Breast epithelium (tissue), 4 donors: Measurements from ENCODE around the gene NAP1L1. TPM values are rescaled to one million over a fixed set of nuclear protein-coding genes. Genes with fewer than 3 reads are reported as not detected.

Experiments
- DNase-seq, 2 donors: peaks; one replicate each; pipeline ENCODE4 v3.0.0-alpha.2; 2019; ENCODE audit warnings: low spot score in 2 of 2
- H3K27ac ChIP-seq, 2 donors: fragments of 200-600 bp; sonication (generic) in 1 of 2; one replicate each; pipeline ENCODE4 v1.5.1; 2016 to 2019; ENCODE audit warnings: mild to moderate bottlenecking in 1 of 2
- H3K27me3 ChIP-seq, 2 donors: fragments of 200-600 bp; sonication (generic) in 1 of 2; one replicate each; pipeline versions ENCODE4 v1.5.1 to v1.6.0; 2017 to 2019; ENCODE audit warnings: control low read depth in 1 of 2, mild to moderate bottlenecking in 1 of 2
- H3K36me3 ChIP-seq: fragments of 200-600 bp; one replicate; pipeline ENCODE4 v1.5.1; 2019
- H3K4me1 ChIP-seq, 2 donors: fragments of 200-600 bp; sonication (generic); one replicate each; pipeline ENCODE4 v1.5.1; 2016 to 2019; ENCODE audit warnings: control low read depth in 1 of 2
- H3K4me3 ChIP-seq, 3 donors: fragments of 200-600 bp; sonication (generic); 1 replicate in 2 of 3; 2 replicates in 1 of 3; pipeline ENCODE4 v1.5.1; 2016 to 2019; ENCODE audit warnings: mild to moderate bottlenecking in 3 of 3, moderate library complexity in 2 of 3
- H3K9me3 ChIP-seq, 2 donors: fragments of 200-600 bp; sonication (generic) in 1 of 2; one replicate each; pipeline ENCODE4 v1.5.1; 2016 to 2019; ENCODE audit warnings: control low read depth in 1 of 2
- POLR2A ChIP-seq: fragments of 450-650 bp; IDR thresholded peaks from one replicate; pipeline ENCODE4 v1.6.1; 2016; ENCODE audit warnings: antibody characterized with exemption, mild to moderate bottlenecking, moderate library complexity
- POLR2AphosphoS5 ChIP-seq, 3 donors: sonication (generic); formaldehyde crosslinking; IDR thresholded peaks; one replicate each; pipeline ENCODE4 v1.6.1; 2017; ENCODE audit warnings: antibody characterized with exemption in 3 of 3
- intact Hi-C: fragments of 100-400 bp; cut with DNase I; formaldehyde crosslinking; loops from one replicate; pipeline ENCODE4 v1.15.1; 2023; ENCODE audit warnings: low total_unique reads
- total RNA-seq, 3 donors: library from RNA; depleted of rRNA; stranded (reverse); fragments of >200 nt; gene quantifications; one replicate each; pipeline ENCODE4 v1.1.0, GENCODE V29; 2016
- TF ChIP-seq, protein P1 (sequence below), 3 donors: fragments of 450-650 bp; IDR thresholded peaks; one replicate each; pipeline ENCODE4 v1.5.1; 2016 to 2017; ENCODE audit warnings: antibody characterized with exemption in 3 of 3, mild to moderate bottlenecking in 3 of 3, moderate library complexity in 3 of 3

The NAP1L1 gene
- total RNA-seq, 3 donors from 2014 or later = 356 to 419 (median 394) TPM

DNA sequence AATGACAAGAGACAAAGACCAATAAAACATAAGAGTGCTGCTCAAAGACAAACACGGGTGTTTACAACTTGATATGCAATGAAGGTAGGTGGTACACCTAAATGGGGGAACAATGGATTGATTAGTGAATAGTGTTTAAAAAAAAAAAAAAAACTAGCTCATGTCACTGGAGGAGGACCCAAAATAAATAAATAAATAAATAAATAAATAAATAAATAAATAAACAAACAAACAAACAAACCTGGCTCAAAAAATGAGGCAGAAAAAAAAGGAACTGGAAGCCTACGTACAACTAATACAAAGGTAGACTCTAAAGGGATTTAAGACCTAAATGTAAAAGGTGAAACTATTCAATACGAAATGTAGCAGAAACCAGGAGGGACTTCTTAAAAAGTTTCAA, 18.6 kb downstream of the NAP1L1 start:
- no peaks in the 10 kb centered on the region for H3K36me3 ChIP-seq
- H3K4me1 ChIP-seq = no peaks in the 10 kb centered on the region
- DNase-seq = no peak
- no peaks in the 10 kb centered on the region for H3K27me3 ChIP-seq
- no peak overlapping the region for H3K27ac ChIP-seq
- peaks cover 0 to 19% of the 10 kb centered on the region in 2 donors for H3K9me3 ChIP-seq
- TF ChIP-seq POLR2AphosphoS5 (IDR thresholded peaks at IDR 0.05) = no peak
- no peak for TF ChIP-seq POLR2A
- TF ChIP-seq, protein P1, sequence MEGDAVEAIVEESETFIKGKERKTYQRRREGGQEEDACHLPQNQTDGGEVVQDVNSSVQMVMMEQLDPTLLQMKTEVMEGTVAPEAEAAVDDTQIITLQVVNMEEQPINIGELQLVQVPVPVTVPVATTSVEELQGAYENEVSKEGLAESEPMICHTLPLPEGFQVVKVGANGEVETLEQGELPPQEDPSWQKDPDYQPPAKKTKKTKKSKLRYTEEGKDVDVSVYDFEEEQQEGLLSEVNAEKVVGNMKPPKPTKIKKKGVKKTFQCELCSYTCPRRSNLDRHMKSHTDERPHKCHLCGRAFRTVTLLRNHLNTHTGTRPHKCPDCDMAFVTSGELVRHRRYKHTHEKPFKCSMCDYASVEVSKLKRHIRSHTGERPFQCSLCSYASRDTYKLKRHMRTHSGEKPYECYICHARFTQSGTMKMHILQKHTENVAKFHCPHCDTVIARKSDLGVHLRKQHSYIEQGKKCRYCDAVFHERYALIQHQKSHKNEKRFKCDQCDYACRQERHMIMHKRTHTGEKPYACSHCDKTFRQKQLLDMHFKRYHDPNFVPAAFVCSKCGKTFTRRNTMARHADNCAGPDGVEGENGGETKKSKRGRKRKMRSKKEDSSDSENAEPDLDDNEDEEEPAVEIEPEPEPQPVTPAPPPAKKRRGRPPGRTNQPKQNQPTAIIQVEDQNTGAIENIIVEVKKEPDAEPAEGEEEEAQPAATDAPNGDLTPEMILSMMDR (IDR thresholded peaks at IDR 0.05) = no peak
- no peak overlapping the region for H3K4me3 ChIP-seq
- intact Hi-C loops = no loop called here

DNA sequence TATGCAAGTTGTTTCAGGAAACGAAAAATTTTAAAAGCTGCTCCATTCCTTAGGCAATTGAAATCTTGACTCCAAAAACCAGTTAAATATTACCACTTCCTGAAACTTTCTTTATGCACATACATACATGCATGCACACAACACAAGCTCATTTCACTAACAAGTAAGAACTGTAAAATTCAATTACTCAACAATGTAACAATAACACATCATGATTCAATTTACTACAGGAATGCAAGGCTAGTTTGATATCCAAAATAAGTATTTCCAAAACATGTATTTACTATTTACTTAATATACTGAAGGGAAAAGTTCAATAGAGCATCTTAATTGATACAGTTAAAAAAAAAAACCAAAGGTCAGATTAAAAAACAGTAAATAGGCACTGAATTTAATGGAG, 19.6 kb downstream of the NAP1L1 start:
- H3K36me3 ChIP-seq = no peaks in the 10 kb centered on the region
- intact Hi-C loops = no loop called here
- H3K27ac ChIP-seq = no peak overlapping the region
- H3K9me3 ChIP-seq = peaks cover 0 to 19% of the 10 kb centered on the region in 2 donors
- H3K4me3 ChIP-seq = no peak overlapping the region
- DNase-seq = no peak
- H3K27me3 ChIP-seq = no peaks in the 10 kb centered on the region
- no peaks in the 10 kb centered on the region for H3K4me1 ChIP-seq
- TF ChIP-seq POLR2A (no peak), POLR2AphosphoS5 (IDR thresholded peaks at IDR 0.05) (no peak)
- TF ChIP-seq, protein P1 (IDR thresholded peaks at IDR 0.05) = no peak

DNA sequence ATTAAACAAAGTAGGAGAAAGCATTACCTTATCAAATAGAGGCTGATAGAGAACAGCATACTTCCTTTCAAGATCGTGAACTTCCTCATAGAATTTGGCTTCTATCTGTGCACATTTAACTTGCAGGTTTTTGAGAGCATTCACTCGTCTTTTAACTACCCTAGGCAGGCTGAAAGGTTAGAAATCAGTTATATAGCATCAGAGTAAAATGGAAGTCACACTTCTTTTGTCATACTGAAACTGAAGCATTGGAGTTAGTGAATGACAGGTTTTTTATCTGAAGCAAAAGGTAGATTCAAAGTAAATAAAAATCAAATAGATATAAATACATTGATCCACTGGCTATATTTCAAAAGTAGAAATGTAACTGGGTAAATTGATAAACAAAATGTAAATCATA, 24.4 kb downstream of the NAP1L1 start:
- no peak for DNase-seq
- Histone ChIP-seq H3K36me3 (no peaks in the 10 kb centered on the region), H3K27me3 (no peaks in the 10 kb centered on the region), H3K27ac (no peak overlapping the region), H3K4me3 (no peak overlapping the region), H3K9me3 (peaks cover 0 to 13% of the 10 kb centered on the region in 2 donors), H3K4me1 (no peaks in the 10 kb centered on the region)
- TF ChIP-seq, protein P1 (IDR thresholded peaks at IDR 0.05) = no peak
- TF ChIP-seq POLR2A (no peak), POLR2AphosphoS5 (IDR thresholded peaks at IDR 0.05) (no peak)
- intact Hi-C loops = no loop called here

DNA sequence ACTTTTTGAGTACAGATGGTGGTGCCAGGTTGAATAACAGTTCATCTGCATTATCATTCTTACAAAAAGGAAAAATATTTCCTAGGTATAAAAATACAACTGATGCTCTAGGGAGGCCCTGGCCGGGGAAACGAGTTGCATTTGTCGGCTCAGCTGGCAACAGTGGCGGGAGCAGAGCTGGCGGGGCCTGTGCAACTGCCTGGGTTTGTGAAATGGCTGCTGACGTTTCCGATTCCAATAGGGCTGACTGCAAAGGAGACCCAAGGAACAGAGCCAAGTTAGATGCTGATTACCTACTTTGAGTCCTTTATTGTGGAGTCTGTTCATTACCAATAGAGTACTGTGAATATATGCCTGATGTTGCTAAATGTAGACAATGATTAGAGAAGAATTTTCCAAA, 27.2 kb downstream of the NAP1L1 start:
- H3K4me3 ChIP-seq = no peak overlapping the region
- H3K27me3 ChIP-seq = no peaks in the 10 kb centered on the region
- H3K9me3 ChIP-seq = no peaks in the 10 kb centered on the region
- no peak for DNase-seq
- H3K27ac ChIP-seq = no peak overlapping the region
- H3K4me1 ChIP-seq = no peaks in the 10 kb centered on the region
- intact Hi-C loops = no loop called here
- TF ChIP-seq POLR2A (no peak), POLR2AphosphoS5 (IDR thresholded peaks at IDR 0.05) (no peak)
- TF ChIP-seq, protein P1 (IDR thresholded peaks at IDR 0.05) = no peak
- peaks cover 5% of the 10 kb centered on the region for H3K36me3 ChIP-seq

DNA sequence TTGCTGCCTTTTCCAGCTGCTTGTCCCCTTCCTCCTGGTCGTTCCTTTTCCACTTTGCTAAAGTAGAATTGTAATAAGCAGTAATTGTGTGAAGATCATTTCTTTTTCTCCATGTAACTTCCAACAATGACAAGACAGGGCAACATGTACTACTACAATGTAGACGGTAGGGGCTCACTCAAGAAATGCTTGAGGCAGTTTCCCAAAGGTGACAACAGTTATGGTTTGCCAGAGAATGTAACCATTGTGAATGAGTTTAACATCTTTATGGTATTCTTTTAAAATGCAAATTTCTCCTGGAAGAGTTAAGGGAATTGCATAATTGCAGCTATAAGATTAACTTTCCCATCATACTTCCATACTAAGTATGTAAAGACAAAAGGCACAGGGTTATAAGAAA, 29.1 kb downstream of the NAP1L1 start:
- Histone ChIP-seq H3K4me1 (no peaks in the 10 kb centered on the region), H3K9me3 (no peaks in the 10 kb centered on the region), H3K27me3 (no peaks in the 10 kb centered on the region), H3K4me3 (no peak overlapping the region), H3K27ac (no peak overlapping the region), H3K36me3 (peaks cover 8% of the 10 kb centered on the region)
- no peak for DNase-seq
- TF ChIP-seq, protein P1 (IDR thresholded peaks at IDR 0.05) = no peak
- TF ChIP-seq POLR2A (no peak), POLR2AphosphoS5 (IDR thresholded peaks at IDR 0.05) (no peak)
- intact Hi-C loops = no loop called here
